ENCODE measurements around the gene PGBD1. TPM values are rescaled to one million over a fixed set of nuclear protein-coding genes. Genes with fewer than 3 reads are reported as not detected.
A peak's percentile ranks its signal among the peaks of the same experiment; 100 is the strongest.

Gene PGBD1
- 1 to 10 TPM in 3 of 4 donors, under 1 TPM in 1; 0.75 to 3.2 (median 2.3) TPM for total RNA-seq

GRCh38 chr6:28281288-28282064 lies at the start of gene PGBD1:
PGBD1 (plus strand) TSS chr6:28281572; CDS start chr6:28283814, 2,242 bp downstream.
- DNase-seq, result peak; percentile 71
- intact Hi-C loops (cut with DNase I; ENCODE audit: low total_unique reads), result loop anchor here (10.0 kb wide), 1 partner anchor 53 kb away; the partner anchor contains the start of gene ZSCAN31
- Histone ChIP-seq H3K27me3 (no peaks in the 10 kb centered on the region), H3K4me3 (peak within 1 kb of the TSS; percentile 45 to 68 (median 60)), H3K36me3 (peaks cover 0 to 4% (median under 1%) of the 10 kb centered on the region in 4 donors), H3K27ac (peak within 1 kb of the TSS; percentile 34 to 53 (median 48)), H3K9me3 (no peaks in the 10 kb centered on the region), H3K4me1 (peaks cover 0 to 16% (median 3%) of the 10 kb centered on the region in 4 donors)
- in situ Hi-C loops (cut with MboI; ENCODE audit: low pct_ligation_motif_present in 1 of 4, low pct_unique_long_range_greater_than_20kb in 1 of 4, low sequenced_read_pairs in 3 of 4), result no loop called here
- 1 to 3% methylated on average over 5 to 39 of the region's 50 CpGs for WGBS, 2 donors (ENCODE audit: low coverage in 1 of 2)
- no peak for TF ChIP-seq EP300 (IDR thresholded peaks at IDR 0.05; ENCODE audit: low read depth)
- TF ChIP-seq POLR2A (IDR thresholded peaks at IDR 0.05), result no peak
- TF ChIP-seq CTCF (IDR thresholded peaks at IDR 0.05), result no peak
- TF ChIP-seq POLR2AphosphoS5 (IDR thresholded peaks at IDR 0.05), result peak in 1 of 3 donors; percentile 42

- Histone ChIP-seq H3K4me3 (no peak overlapping the region), H3K36me3 (peaks cover 0 to 49% (median 15%) of the 10 kb centered on the region in 4 donors), H3K27me3 (no peaks in the 10 kb centered on the region), H3K9me3 (no peaks in the 10 kb centered on the region), H3K27ac (no peak overlapping the region), H3K4me1 (no peaks in the 10 kb centered on the region)
- no peak for DNase-seq
- TF ChIP-seq POLR2AphosphoS5 (IDR thresholded peaks at IDR 0.05), result no peak
- no peak for TF ChIP-seq CTCF (IDR thresholded peaks at IDR 0.05)
- no peak for TF ChIP-seq POLR2A (IDR thresholded peaks at IDR 0.05)
- no peak for TF ChIP-seq EP300 (IDR thresholded peaks at IDR 0.05; ENCODE audit: low read depth)
- intact Hi-C loops (cut with DNase I; ENCODE audit: low total_unique reads), result no loop called here
- 90 to 97% methylated on average over 4 to 11 of the region's 11 CpGs for WGBS, 2 donors (ENCODE audit: low coverage in 1 of 2)
- in situ Hi-C loops (cut with MboI; ENCODE audit: low pct_ligation_motif_present in 1 of 4, low pct_unique_long_range_greater_than_20kb in 1 of 4, low sequenced_read_pairs in 3 of 4), result no loop called here
These were observed 48.6 kb upstream of the PGBD1 start for GRCh38 chr6:28232785-28233184.

GRCh38 chr6:28235912-28236452 lies 45.4 kb upstream of the PGBD1 start:
- WGBS, 2 donors (ENCODE audit: low coverage in 1 of 2), result 85 to 95% methylated on average over 2 to 3 of the region's 3 CpGs
- TF ChIP-seq POLR2AphosphoS5 (IDR thresholded peaks at IDR 0.05), result no peak

GRCh38 chr6:28239636-28240035 lies 41.7 kb upstream of the PGBD1 start:
- H3K27ac ChIP-seq, result no peak overlapping the region
- TF ChIP-seq POLR2AphosphoS5 (IDR thresholded peaks at IDR 0.05) (no peak), CTCF (IDR thresholded peaks at IDR 0.05) (no peak), POLR2A (IDR thresholded peaks at IDR 0.05) (no peak), EP300 (IDR thresholded peaks at IDR 0.05; ENCODE audit: low read depth) (no peak)
- no peaks in the 10 kb centered on the region for H3K27me3 ChIP-seq
- no peaks in the 10 kb centered on the region for H3K9me3 ChIP-seq
- 77 to 100% methylated on average over 1 of the region's 1 CpG for WGBS, 2 donors (ENCODE audit: low coverage in 1 of 2)
- no peaks in the 10 kb centered on the region for H3K4me1 ChIP-seq
- peaks cover 0 to 3% (median 1%) of the 10 kb centered on the region in 4 donors for H3K36me3 ChIP-seq
- no peak overlapping the region for H3K4me3 ChIP-seq
- DNase-seq, result no peak
- intact Hi-C loops (cut with DNase I; ENCODE audit: low total_unique reads), result no loop called here
- in situ Hi-C loops (cut with MboI; ENCODE audit: low pct_ligation_motif_present in 1 of 4, low pct_unique_long_range_greater_than_20kb in 1 of 4, low sequenced_read_pairs in 3 of 4), result no loop called here

More at GRCh38 chr6:28235912-28236452, 45.4 kb upstream of the PGBD1 start:
- Histone ChIP-seq H3K4me3 (no peak overlapping the region), H3K27ac (no peak overlapping the region), H3K4me1 (no peaks in the 10 kb centered on the region), H3K36me3 (peaks cover 0 to 20% (median 1%) of the 10 kb centered on the region in 4 donors), H3K9me3 (no peaks in the 10 kb centered on the region), H3K27me3 (no peaks in the 10 kb centered on the region)
- in situ Hi-C loops (cut with MboI; ENCODE audit: low pct_ligation_motif_present in 1 of 4, low pct_unique_long_range_greater_than_20kb in 1 of 4, low sequenced_read_pairs in 3 of 4), result no loop called here
- no peak for DNase-seq
- intact Hi-C loops (cut with DNase I; ENCODE audit: low total_unique reads), result no loop called here

Measured in transverse colon (tissue), 4 donors.